GM12878 (cell line): ENCODE measurements around the gene PCDHGA5.
"Not testable (repeated sequence)": the region's sequence is repeated elsewhere in the genome, so short reads cannot be mapped to it uniquely, and the experiment has no call there.

Experiments
- CTCF ChIP-seq, 3 experiments: IDR thresholded peaks in 2 of 3; conservative IDR thresholded peaks in 1 of 3; 2 replicates each; pipeline ENCODE4 v1.5.1; 2011; ENCODE audit warnings: low read depth in 3 of 3, low read length in 3 of 3, mild to moderate bottlenecking in 3 of 3, control low read depth in 2 of 3, moderate library complexity in 2 of 3, inconsistent platforms in 1 of 3, mixed read lengths in 1 of 3; ENCODE audit not compliant: control insufficient read depth in 2 of 3, insufficient read depth in 1 of 3; ENCODE audit errors: extremely low read depth in 1 of 3
- EED ChIP-seq: sonication (generic); IDR thresholded peaks from 2 replicates; pipeline ENCODE4 v1.6.1; 2016; ENCODE audit warnings: antibody characterized with exemption, low read depth
- ZNF274 ChIP-seq: IDR thresholded peaks from one replicate; pipeline ENCODE4 v1.8.0; 2011; ENCODE audit not compliant: insufficient read length, insufficient read depth

GRCh38 chr5:141375444-141376155, 11.6 kb downstream of the PCDHGA5 start:
- TF ChIP-seq CTCF (IDR thresholded peaks at IDR 0.05 in 2 of 3, conservative IDR thresholded peaks at IDR 0.05 in 1 of 3; ENCODE audit: control insufficient read depth in 2 of 3, extremely low read depth in 1 of 3, insufficient read depth in 1 of 3, low read depth in 3 of 3, low read length in 3 of 3); ZNF274; EED: not testable (repeated sequence)
